GM13977 (cell line): ENCODE data around the gene NOP53.

Experiments used
- DNase-seq: peaks from one replicate; pipeline ENCODE4 v3.0.0; 2012; ENCODE audit warnings: low spot score
- CTCF ChIP-seq: IDR thresholded peaks from 2 replicates; pipeline ENCODE4 v1.5.1; 2012; ENCODE audit warnings: mild to moderate bottlenecking, control low read depth; ENCODE audit not compliant: insufficient read depth; ENCODE audit errors: extremely low read depth, missing control alignments
- in situ Hi-C: fragments of 300-500 bp; cut with MboI; formaldehyde crosslinking; loops from one replicate; pipeline ENCODE4 v1.12.0; 2022; ENCODE audit warnings: low sequenced_read_pairs, low pct_unique_long_range_greater_than_20kb, mixed read lengths, inconsistent platforms; ENCODE audit not compliant: unreplicated experiment

The NOP53 gene

GRCh38 chr19:47729799-47730520, 15.4 kb upstream of the NOP53 start:
- in situ Hi-C loops, result no loop called here
- no peak for TF ChIP-seq CTCF
- no peak for DNase-seq

GRCh38 chr19:47730521-47730889, 14.8 kb upstream of the NOP53 start:
- no peak for DNase-seq
- in situ Hi-C loops, result no loop called here
- TF ChIP-seq CTCF, result no peak

- no peak for TF ChIP-seq CTCF
- no peak for DNase-seq
- in situ Hi-C loops, result no loop called here
These were observed 14.4 kb upstream of the NOP53 start for GRCh38 chr19:47730910-47731309.

GRCh38 chr19:47735131-47735530, 10.2 kb upstream of the NOP53 start:
- in situ Hi-C loops, result no loop called here
- no peak for TF ChIP-seq CTCF
- no peak for DNase-seq

GRCh38 chr19:47740866-47741519, 4.4 kb upstream of the NOP53 start:
- in situ Hi-C loops, result no loop called here
- DNase-seq, result no peak

GRCh38 chr19:47741544-47742140, 3.7 kb upstream of the NOP53 start:
- in situ Hi-C loops, result no loop called here
- no peak for TF ChIP-seq CTCF
- DNase-seq, result no peak

More at GRCh38 chr19:47740866-47741519, 4.4 kb upstream of the NOP53 start:
- TF ChIP-seq CTCF, result no peak
